H1 (cell line): ENCODE results near the gene PDK3. TPM values are rescaled to one million over a fixed set of nuclear protein-coding genes. Genes with fewer than 3 reads are reported as not detected.

Experiments used
- ATF2 ChIP-seq: IDR thresholded peaks from 2 replicates; pipeline ENCODE4 v1.6.1; 2012; ENCODE audit warnings: low read length, inconsistent platforms
- BCL11A ChIP-seq, 2 experiments: IDR thresholded peaks; one replicate each; pipeline ENCODE4 v1.6.1; 2011; ENCODE audit warnings: low read depth in 2 of 2, low read length in 2 of 2, mild to moderate bottlenecking in 2 of 2
- JUN ChIP-seq: IDR thresholded peaks from 2 replicates; pipeline ENCODE4 v1.6.1; 2011; ENCODE audit warnings: low read depth, mild to moderate bottlenecking, improper control_type of control experiment, low read length
- SIX5 ChIP-seq: IDR thresholded peaks from 2 replicates; pipeline ENCODE4 v1.6.1; 2011; ENCODE audit warnings: mild to moderate bottlenecking, low read depth, low read length
- SP1 ChIP-seq: IDR thresholded peaks from 2 replicates; pipeline ENCODE4 v1.6.1; 2011; ENCODE audit warnings: low read depth, low read length
- polyA plus RNA-seq, 7 experiments: library from polyadenylated mRNA; depleted of rRNA in 3 of 7; stranded (reverse) in 5 of 7; unstranded in 2 of 7; fragments of >200 nt in 5 of 7; fragments of 200-250 nt in 2 of 7; gene quantifications; 1 replicate in 5 of 7; 2 replicates in 1 of 7; 4 replicates in 1 of 7; pipeline versions ENCODE4 v1.2.1 to v1.2.3, GENCODE V29; 2011 to 2013; ENCODE audit warnings: missing spikeins in 2 of 7, mixed read lengths in 2 of 7
- total RNA-seq: library from RNA; stranded (reverse); fragmentation: NEBNext Ultra II Directional; extraction: Animal tissue kit (Norgen Biotek cat#: 25700); gene quantifications from 2 replicates; pipeline ENCODE4 v1.2.1, GENCODE V29; 2021
- TF ChIP-seq, protein P1 (sequence below): IDR thresholded peaks from 2 replicates; pipeline ENCODE4 v1.6.1; 2011; ENCODE audit warnings: low read depth, mild to moderate bottlenecking, low read length; ENCODE audit not compliant: insufficient read depth

Gene PDK3
- total and polyA plus RNA-seq, 2 of the 8 experiments (the other 6 are each of a cell fraction or from before 2014, with no cell fraction given): 22.5 to 25.5 TPM

GRCh38 chrX:24466025-24466424, 939 bp downstream of the PDK3 start (continued):
- TF ChIP-seq SIX5 (no peak), SP1 (no peak), ATF2 (no peak), BCL11A (IDR thresholded peaks at IDR 0.05; ENCODE audit: low read depth in 2 of 2, low read length in 2 of 2) (no peak), JUN (no peak)
- TF ChIP-seq, protein P1, sequence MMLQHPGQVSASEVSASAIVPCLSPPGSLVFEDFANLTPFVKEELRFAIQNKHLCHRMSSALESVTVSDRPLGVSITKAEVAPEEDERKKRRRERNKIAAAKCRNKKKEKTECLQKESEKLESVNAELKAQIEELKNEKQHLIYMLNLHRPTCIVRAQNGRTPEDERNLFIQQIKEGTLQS: no peak
